HEK293T (cell line): ENCODE results near the gene UBE2E2.

Source experiments
- BHLHE40 ChIP-seq: fragments of 450-650 bp; IDR thresholded peaks from 2 replicates; pipeline ENCODE4 v1.6.1; 2016; ENCODE audit warnings: mild to moderate bottlenecking, moderate library complexity, borderline replicate concordance
- CTBP1 ChIP-seq: fragments of 450-650 bp; IDR thresholded peaks from 2 replicates; pipeline ENCODE4 v1.6.1; 2016; ENCODE audit warnings: borderline replicate concordance
- ELF4 ChIP-seq: fragments of 450-650 bp; IDR thresholded peaks from 2 replicates; pipeline ENCODE4 v1.6.1; 2017; ENCODE audit warnings: antibody characterized with exemption
- FOXA1 ChIP-seq: fragments of 450-650 bp; IDR thresholded peaks from 2 replicates; pipeline ENCODE4 v1.6.1; 2016; ENCODE audit warnings: mild to moderate bottlenecking
- FOXK2 ChIP-seq: fragments of 450-650 bp; IDR thresholded peaks from 2 replicates; pipeline ENCODE4 v1.6.1; 2016; ENCODE audit warnings: mild to moderate bottlenecking
- FOXM1 ChIP-seq: fragments of 450-650 bp; IDR thresholded peaks from 2 replicates; pipeline ENCODE4 v1.6.1; 2017; ENCODE audit warnings: mild to moderate bottlenecking, borderline replicate concordance
- HDGF ChIP-seq: fragments of 450-650 bp; IDR thresholded peaks from 2 replicates; pipeline ENCODE4 v1.6.1; 2017; ENCODE audit warnings: antibody characterized with exemption, borderline replicate concordance
- L3MBTL2 ChIP-seq: fragments of 450-650 bp; conservative IDR thresholded peaks from 2 replicates; pipeline ENCODE4 v1.6.1; 2016; ENCODE audit warnings: mild to moderate bottlenecking
- LEF1 ChIP-seq: fragments of 450-650 bp; IDR thresholded peaks from 2 replicates; pipeline ENCODE4 v1.6.1; 2017; ENCODE audit warnings: mild to moderate bottlenecking, borderline replicate concordance
- NFRKB ChIP-seq: fragments of 450-650 bp; IDR thresholded peaks from 2 replicates; pipeline ENCODE4 v1.6.1; 2016; ENCODE audit warnings: mild to moderate bottlenecking, moderate library complexity
- SUZ12 ChIP-seq: fragments of 450-650 bp; IDR thresholded peaks from 2 replicates; pipeline ENCODE4 v1.6.1; 2016; ENCODE audit warnings: mild to moderate bottlenecking
- TARDBP ChIP-seq: fragments of 450-650 bp; IDR thresholded peaks from 2 replicates; pipeline ENCODE4 v1.6.1; 2016
- TF ChIP-seq, protein P1 (sequence below): fragments of 450-650 bp; IDR thresholded peaks from 2 replicates; pipeline ENCODE4 v1.6.1; 2016

DNA sequence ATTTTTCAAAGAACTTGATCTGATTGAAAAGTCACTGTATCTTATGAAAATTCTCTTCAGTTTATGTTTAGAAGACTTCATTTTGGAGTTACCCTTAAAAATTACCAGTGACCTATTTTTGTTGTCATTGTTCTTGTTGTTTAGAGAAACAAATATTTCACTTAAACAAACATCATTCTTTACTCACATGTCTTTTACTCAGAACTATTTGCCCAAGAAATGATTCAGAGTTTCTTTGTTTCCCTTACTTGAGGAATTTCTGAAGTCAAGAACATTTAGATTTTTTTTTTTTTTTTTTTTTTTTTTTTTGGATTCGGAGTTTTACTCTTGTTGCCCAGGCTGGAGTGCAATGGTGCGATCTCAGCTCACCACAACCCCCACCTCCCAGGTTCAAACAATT is 343.1 kb downstream of the UBE2E2 start:
- TF ChIP-seq HDGF (no peak), FOXK2 (no peak), BHLHE40 (no peak), CTBP1 (no peak), LEF1 (no peak), SUZ12 (no peak), FOXA1 (no peak), ELF4 (no peak), NFRKB (no peak), FOXM1 (no peak), TARDBP (no peak), L3MBTL2 (no peak)
- TF ChIP-seq, protein P1, sequence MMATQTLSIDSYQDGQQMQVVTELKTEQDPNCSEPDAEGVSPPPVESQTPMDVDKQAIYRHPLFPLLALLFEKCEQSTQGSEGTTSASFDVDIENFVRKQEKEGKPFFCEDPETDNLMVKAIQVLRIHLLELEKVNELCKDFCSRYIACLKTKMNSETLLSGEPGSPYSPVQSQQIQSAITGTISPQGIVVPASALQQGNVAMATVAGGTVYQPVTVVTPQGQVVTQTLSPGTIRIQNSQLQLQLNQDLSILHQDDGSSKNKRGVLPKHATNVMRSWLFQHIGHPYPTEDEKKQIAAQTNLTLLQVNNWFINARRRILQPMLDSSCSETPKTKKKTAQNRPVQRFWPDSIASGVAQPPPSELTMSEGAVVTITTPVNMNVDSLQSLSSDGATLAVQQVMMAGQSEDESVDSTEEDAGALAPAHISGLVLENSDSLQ, result no peak
